ENCODE data around the gene ITIH4. TPM values are rescaled to one million over a fixed set of nuclear protein-coding genes. Genes with fewer than 3 reads are reported as not detected.

The ITIH4 gene
- total RNA-seq, 1 experiment from 2014 or later: 2.4 TPM

- H3K4me1 Mint-ChIP-seq: peaks cover 27% of the 10 kb centered on the region
- no peaks in the 10 kb centered on the region for H3K9me3 Mint-ChIP-seq
- DNase-seq (ENCODE audit: low spot score) (no peak), ATAC-seq (peak; percentile 55; the same call in 1 of the 2 replicates)
- no peaks in the 10 kb centered on the region for H3K27me3 Mint-ChIP-seq (ENCODE audit: low read depth)
- H3K27ac Mint-ChIP-seq: 0 out of 2 replicates have a peak overlapping the region, but pooled peaks have one; percentile 11
- no peak for TF ChIP-seq ZNF532 (CRISPR knock-in tag; IDR thresholded peaks at IDR 0.05; ENCODE audit: borderline replicate concordance)
- H3K4me3 Mint-ChIP-seq: no peak overlapping the region
- ChIA-PET CTCF (interaction anchor here (0.6 to 2.4 kb wide), 2 partner anchors 40 to 53 kb away, joined by 3 to 7 read pairs; no protein-coding TSS in a partner anchor), POLR2A (no interaction called here)
- no peaks in the 10 kb centered on the region for H3K36me3 Mint-ChIP-seq
Observed at GRCh38 chr3:52873433-52874159, 43.1 kb upstream of the ITIH4 start.

DNA sequence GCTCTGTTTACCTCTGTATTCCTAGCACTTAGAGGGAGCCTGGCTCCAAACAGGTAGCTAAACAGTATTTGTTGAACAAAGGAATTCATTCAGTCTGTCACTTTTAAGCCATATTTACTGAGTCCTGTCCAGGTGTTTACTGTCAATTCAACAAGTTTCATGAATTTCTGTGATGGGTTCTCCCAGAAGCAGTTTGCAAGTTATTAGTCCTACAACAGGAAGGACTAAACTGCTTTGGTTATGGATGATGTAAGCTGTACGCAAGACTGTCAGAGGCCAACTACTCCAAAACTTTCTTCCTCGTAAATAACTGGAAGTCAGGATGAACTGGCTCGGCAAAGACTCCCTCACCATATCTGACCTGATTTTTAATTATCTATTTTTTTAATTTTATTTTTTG, 41.8 kb upstream of the ITIH4 start:
- peaks cover 27% of the 10 kb centered on the region for H3K4me1 Mint-ChIP-seq
- H3K27ac Mint-ChIP-seq: no peak overlapping the region
- TF ChIP-seq GABPB1 (CRISPR knock-in tag; IDR thresholded peaks at IDR 0.05) (peak; percentile 97), ZNF317 (CRISPR knock-in tag; IDR thresholded peaks at IDR 0.05; ENCODE audit: borderline replicate concordance, low read depth) (no peak)
- ChIA-PET CTCF (interaction anchor here (0.9 to 1.4 kb wide), 2 partner anchors 52 to 80 kb away, joined by 3 to 5 read pairs; no protein-coding TSS in a partner anchor), POLR2A (no interaction called here)
- H3K9me3 Mint-ChIP-seq: no peaks in the 10 kb centered on the region
- H3K36me3 Mint-ChIP-seq: no peaks in the 10 kb centered on the region
- no peak for DNase-seq (ENCODE audit: low spot score)
- H3K27me3 Mint-ChIP-seq (ENCODE audit: low read depth): no peaks in the 10 kb centered on the region
- H3K4me3 Mint-ChIP-seq: no peak overlapping the region
- no peak for ATAC-seq

GRCh38 chr3:52871761-52872160, 41.3 kb upstream of the ITIH4 start:
- Mint-ChIP-seq H3K4me1 (peaks cover 27% of the 10 kb centered on the region), H3K4me3 (no peak overlapping the region), H3K9me3 (no peaks in the 10 kb centered on the region), H3K27me3 (ENCODE audit: low read depth) (no peaks in the 10 kb centered on the region), H3K36me3 (no peaks in the 10 kb centered on the region), H3K27ac (peak overlapping the region; percentile 17; the same call in 1 of the 2 replicates)
- TF ChIP-seq IRF2 (CRISPR knock-in tag; IDR thresholded peaks at IDR 0.05; ENCODE audit: borderline replicate concordance, low read depth): no peak
- TF ChIP-seq GRHL2 (CRISPR knock-in tag; IDR thresholded peaks at IDR 0.05; ENCODE audit: insufficient replicate concordance, severe bottlenecking): no peak
- TF ChIP-seq, protein P1, sequence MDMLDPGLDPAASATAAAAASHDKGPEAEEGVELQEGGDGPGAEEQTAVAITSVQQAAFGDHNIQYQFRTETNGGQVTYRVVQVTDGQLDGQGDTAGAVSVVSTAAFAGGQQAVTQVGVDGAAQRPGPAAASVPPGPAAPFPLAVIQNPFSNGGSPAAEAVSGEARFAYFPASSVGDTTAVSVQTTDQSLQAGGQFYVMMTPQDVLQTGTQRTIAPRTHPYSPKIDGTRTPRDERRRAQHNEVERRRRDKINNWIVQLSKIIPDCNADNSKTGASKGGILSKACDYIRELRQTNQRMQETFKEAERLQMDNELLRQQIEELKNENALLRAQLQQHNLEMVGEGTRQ (CRISPR knock-in tag; IDR thresholded peaks at IDR 0.05): no peak
- ATAC-seq (no peak), DNase-seq (ENCODE audit: low spot score) (no peak)
- ChIA-PET POLR2A (no interaction called here), CTCF (interaction anchor here (0.9 to 1.4 kb wide), 2 partner anchors 51 to 79 kb away, joined by 3 to 5 read pairs; no protein-coding TSS in a partner anchor)

DNA sequence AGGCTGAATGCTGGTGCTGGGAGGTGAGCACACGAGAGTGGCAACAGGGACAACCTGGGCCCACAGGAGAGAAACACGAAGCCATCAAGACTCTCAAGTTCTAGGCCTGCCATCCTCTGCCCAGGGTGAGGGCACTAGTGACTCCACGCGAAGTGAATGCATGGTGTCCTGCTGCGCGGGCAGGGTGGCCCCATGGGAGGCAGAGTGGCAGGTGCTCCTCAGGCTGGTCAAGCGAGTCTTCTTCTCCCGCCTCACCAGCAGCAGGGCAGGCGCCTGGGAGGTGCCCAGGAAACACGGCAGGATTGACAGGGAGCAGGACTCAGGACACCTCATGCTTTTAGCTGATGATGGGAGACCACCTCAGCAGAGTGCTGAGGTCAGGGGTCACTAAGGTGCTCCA, 40.0 kb upstream of the ITIH4 start:
- TF ChIP-seq CBFB (CRISPR knock-in tag; IDR thresholded peaks at IDR 0.05; ENCODE audit: low read depth): no peak
- TF ChIP-seq FOXJ3 (CRISPR knock-in tag; IDR thresholded peaks at IDR 0.05; ENCODE audit: borderline replicate concordance): no peak
- no peak for TF ChIP-seq HMGXB4 (CRISPR knock-in tag; IDR thresholded peaks at IDR 0.05)
- TF ChIP-seq MLX (CRISPR knock-in tag; IDR thresholded peaks at IDR 0.05): no peak
- no peak for TF ChIP-seq MXD4 (CRISPR knock-in tag; IDR thresholded peaks at IDR 0.05; ENCODE audit: borderline replicate concordance)
- TF ChIP-seq, protein P2, sequence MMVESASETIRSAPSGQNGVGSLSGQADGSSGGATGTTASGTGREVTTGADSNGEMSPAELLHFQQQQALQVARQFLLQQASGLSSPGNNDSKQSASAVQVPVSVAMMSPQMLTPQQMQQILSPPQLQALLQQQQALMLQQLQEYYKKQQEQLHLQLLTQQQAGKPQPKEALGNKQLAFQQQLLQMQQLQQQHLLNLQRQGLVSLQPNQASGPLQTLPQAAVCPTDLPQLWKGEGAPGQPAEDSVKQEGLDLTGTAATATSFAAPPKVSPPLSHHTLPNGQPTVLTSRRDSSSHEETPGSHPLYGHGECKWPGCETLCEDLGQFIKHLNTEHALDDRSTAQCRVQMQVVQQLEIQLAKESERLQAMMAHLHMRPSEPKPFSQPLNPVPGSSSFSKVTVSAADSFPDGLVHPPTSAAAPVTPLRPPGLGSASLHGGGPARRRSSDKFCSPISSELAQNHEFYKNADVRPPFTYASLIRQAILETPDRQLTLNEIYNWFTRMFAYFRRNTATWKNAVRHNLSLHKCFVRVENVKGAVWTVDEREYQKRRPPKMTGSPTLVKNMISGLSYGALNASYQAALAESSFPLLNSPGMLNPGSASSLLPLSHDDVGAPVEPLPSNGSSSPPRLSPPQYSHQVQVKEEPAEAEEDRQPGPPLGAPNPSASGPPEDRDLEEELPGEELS (CRISPR knock-in tag; IDR thresholded peaks at IDR 0.05): no peak
- ChIA-PET POLR2A (no interaction called here), CTCF (interaction anchor here (1.7 kb wide), 1 partner anchor 78 kb away, joined by 4 read pairs; no protein-coding TSS in a partner anchor)
- Mint-ChIP-seq H3K36me3 (peaks cover 10% of the 10 kb centered on the region; the same call in 1 of the 2 replicates), H3K27ac (no peak overlapping the region), H3K4me3 (no peak overlapping the region), H3K4me1 (peaks cover 21% of the 10 kb centered on the region), H3K9me3 (peaks cover 9% of the 10 kb centered on the region), H3K27me3 (ENCODE audit: low read depth) (no peaks in the 10 kb centered on the region; the same call in 1 of the 2 replicates)
- ATAC-seq: no peak
- DNase-seq (ENCODE audit: low spot score): no peak
